ENCODE results near the gene KCNK16. TPM values are rescaled to one million over a fixed set of nuclear protein-coding genes. Genes with fewer than 3 reads are reported as not detected.

KCNK16 gene
- total and polyA plus RNA-seq, 2 of the 13 experiments (the other 11 are each of a cell fraction or from before 2014, with no cell fraction given) = not detected

GRCh38 chr6:39347906-39348585 lies 25.5 kb upstream of the KCNK16 start (continued):
- TF ChIP-seq STAT5B (CRISPR knock-in tag; IDR thresholded peaks at IDR 0.05) (no peak), ZNF430 (CRISPR knock-in tag; IDR thresholded peaks at IDR 0.05) (no peak), ZNF749 (CRISPR knock-in tag; IDR thresholded peaks at IDR 0.05; ENCODE audit: borderline replicate concordance) (no peak), ZHX2 (IDR thresholded peaks at IDR 0.05; ENCODE audit: low read depth) (no peak), ZHX2 (CRISPR knock-in tag; IDR thresholded peaks at IDR 0.05; ENCODE audit: borderline replicate concordance) (no peak), ZNF253 (CRISPR knock-in tag; IDR thresholded peaks at IDR 0.05; ENCODE audit: borderline replicate concordance) (no peak), STAG1 (CRISPR knock-in tag; IDR thresholded peaks at IDR 0.05) (peak; percentile 84), MZF1 (CRISPR knock-in tag; IDR thresholded peaks at IDR 0.05; ENCODE audit: borderline replicate concordance) (no peak), ZNF574 (CRISPR knock-in tag; IDR thresholded peaks at IDR 0.05) (no peak), KLF13 (CRISPR knock-in tag; IDR thresholded peaks at IDR 0.05) (no peak), ZGPAT (CRISPR knock-in tag; IDR thresholded peaks at IDR 0.05) (no peak), ZNF501 (CRISPR knock-in tag; IDR thresholded peaks at IDR 0.05) (peak; percentile 33; the same call in 1 of the 2 replicates), XRCC5 (optimal IDR thresholded peaks at IDR 0.05; ENCODE audit: low read length) (peak; percentile 72), CERS6 (CRISPR knock-in tag; IDR thresholded peaks at IDR 0.05) (no peak), ZNF572 (CRISPR knock-in tag; IDR thresholded peaks at IDR 0.05) (peak; percentile 23; the same call in 1 of the 2 replicates), SMC3 (IDR thresholded peaks at IDR 0.05; ENCODE audit: low read length) (peak; percentile 62), HNF4A (CRISPR knock-in tag; IDR thresholded peaks at IDR 0.05) (no peak), ETV5 (CRISPR knock-in tag; IDR thresholded peaks at IDR 0.05; ENCODE audit: borderline replicate concordance) (no peak)

Data from HepG2 (cell line).